Left hindlimb (tissue), 1 donor: Measurements from ENCODE around the gene MRNIP.
"Not testable (repeated sequence)": the region's sequence is repeated elsewhere in the genome, so short reads cannot be mapped to it uniquely, and the experiment has no call there.

ENCODE experiments used
- DNase-seq: peaks from one replicate; pipeline ENCODE4 v3.0.0-alpha.2; 2018

Gene MRNIP

GRCh38 chr5:179802207-179802883 lies 56.3 kb downstream of the MRNIP start:
- no peak for DNase-seq

GRCh38 chr5:179801304-179802206 lies 57.1 kb downstream of the MRNIP start:
- peak; percentile 68 for DNase-seq

GRCh38 chr5:179800696-179801201 lies 57.9 kb downstream of the MRNIP start:
- no peak for DNase-seq

- DNase-seq = no peak
Measured at GRCh38 chr5:179800071-179800695, 58.4 kb downstream of the MRNIP start.

GRCh38 chr5:179799644-179799973 lies 59.0 kb downstream of the MRNIP start:
- DNase-seq = no peak

- DNase-seq = no peak
Measured at GRCh38 chr5:179798771-179799643, 59.6 kb downstream of the MRNIP start.

GRCh38 chr5:179798144-179798770 lies 60.4 kb downstream of the MRNIP start:
- DNase-seq = no peak

- no peak for DNase-seq
Measured at GRCh38 chr5:179797741-179798140, 60.9 kb downstream of the MRNIP start.

- no peak for DNase-seq
Measured at GRCh38 chr5:179796877-179797608, 61.6 kb downstream of the MRNIP start.

GRCh38 chr5:179795863-179796833 lies 62.5 kb downstream of the MRNIP start:
- peak; percentile 83 for DNase-seq

GRCh38 chr5:179795049-179795862 lies 63.4 kb downstream of the MRNIP start:
- DNase-seq = peak; percentile 45

- no peak for DNase-seq
Measured at GRCh38 chr5:179794575-179794974, 64.0 kb downstream of the MRNIP start.

- no peak for DNase-seq
Measured at GRCh38 chr5:179794171-179794570, 64.4 kb downstream of the MRNIP start.

GRCh38 chr5:179793468-179794139 lies 65.0 kb downstream of the MRNIP start, which contains the start of gene LTC4S:
Gene LTC4S (plus strand): TSS chr5:179793986. CDS start chr5:179794081, 95 bp downstream.
- DNase-seq = peak; percentile 89

GRCh38 chr5:179792612-179793467 lies 65.8 kb downstream of the MRNIP start:
- DNase-seq = no peak

GRCh38 chr5:179791881-179792611 lies 66.6 kb downstream of the MRNIP start:
- DNase-seq = no peak

GRCh38 chr5:179789278-179789677 lies 69.3 kb downstream of the MRNIP start:
- not testable (repeated sequence) for DNase-seq
